ENCODE results near the gene LGALS9.
"Not testable (repeated sequence)": the region's sequence is repeated elsewhere in the genome, so short reads cannot be mapped to it uniquely, and the experiment has no call there.

Gene LGALS9

GRCh38 chr17:27627514-27627913 is 3.5 kb upstream of the LGALS9 start:
- no peak for DNase-seq

- DNase-seq = no peak
Measured at GRCh38 chr17:27628376-27628775, 2.6 kb upstream of the LGALS9 start.

GRCh38 chr17:27629260-27629659 is 1.7 kb upstream of the LGALS9 start:
- DNase-seq = not testable (repeated sequence)

GRCh38 chr17:27631411-27631760 is 398 bp downstream of the LGALS9 start:
- DNase-seq = peak in 2 of 56 donors; percentile 9 to 19

GRCh38 chr17:27631897-27632725 is 1.1 kb downstream of the LGALS9 start:
- DNase-seq = no peak

GRCh38 chr17:27632766-27633165 is 1.8 kb downstream of the LGALS9 start:
- peak in 52 of 56 donors; percentile 8 to 78 (median 54) for DNase-seq

- peak in 10 of 56 donors; percentile 3 to 32 (median 13) for DNase-seq
Measured at GRCh38 chr17:27633312-27634025, 2.5 kb downstream of the LGALS9 start.

GRCh38 chr17:27634026-27634335 is 3.0 kb downstream of the LGALS9 start:
- no peak for DNase-seq

- DNase-seq = no peak
Measured at GRCh38 chr17:27634776-27635175, 3.8 kb downstream of the LGALS9 start.

GRCh38 chr17:27635275-27635823 is 4.4 kb downstream of the LGALS9 start:
- peak in 6 of 56 donors; percentile 3 to 50 (median 10) for DNase-seq

- DNase-seq = not testable (repeated sequence)
Measured at GRCh38 chr17:27636005-27636520, 5.1 kb downstream of the LGALS9 start.

GRCh38 chr17:27637818-27638217 is 6.8 kb downstream of the LGALS9 start:
- DNase-seq = not testable (repeated sequence)

- DNase-seq = not testable (repeated sequence)
Measured at GRCh38 chr17:27638415-27638914, 7.5 kb downstream of the LGALS9 start.

GRCh38 chr17:27640790-27641189 is 9.8 kb downstream of the LGALS9 start:
- DNase-seq = no peak

GRCh38 chr17:27644586-27644985 is 13.6 kb downstream of the LGALS9 start:
- peak in 12 of 56 donors; percentile 2 to 36 (median 10) for DNase-seq

GRCh38 chr17:27645621-27646020 is 14.6 kb downstream of the LGALS9 start:
- not testable (repeated sequence) for DNase-seq

- no peak for DNase-seq
Measured at GRCh38 chr17:27646232-27646631, 15.2 kb downstream of the LGALS9 start.

- DNase-seq = no peak
Measured at GRCh38 chr17:27647765-27648164, 16.8 kb downstream of the LGALS9 start.

- DNase-seq = peak in 5 of 56 donors; percentile 7 to 24 (median 14)
Measured at GRCh38 chr17:27649111-27649571, 18.2 kb downstream of the LGALS9 start.

- peak in 47 of 56 donors; percentile 12 to 75 (median 43) for DNase-seq
Measured at GRCh38 chr17:27649929-27650328, 18.9 kb downstream of the LGALS9 start.

- no peak for DNase-seq
Measured at GRCh38 chr17:27650836-27651235, 19.8 kb downstream of the LGALS9 start.

All from nucleus accumbens (tissue), 56 donors.